ENCODE results near the gene CALM1. TPM values are rescaled to one million over a fixed set of nuclear protein-coding genes. Genes with fewer than 3 reads are reported as not detected.

CALM1 gene
- total RNA-seq, 1 donor from 2014 or later: 362 TPM

- H3K27me3 Mint-ChIP-seq (ENCODE audit: insufficient read depth, low read depth): peaks cover 10% of the 10 kb centered on the region
- Histone ChIP-seq H3K27me3 (no peaks in the 10 kb centered on the region), H3F3A (ENCODE audit: low read depth) (no peaks in the 10 kb centered on the region), H3K9me3 (ENCODE audit: low read depth) (no peaks in the 10 kb centered on the region), H3K36me3 (peaks cover 4% of the 10 kb centered on the region), H3K9ac (no peak overlapping the region), H3K4me3 (no peak overlapping the region), H4K20me1 (ENCODE audit: low read depth) (no peaks in the 10 kb centered on the region), H3K4me1 (no peaks in the 10 kb centered on the region), H2AFZ (replicated peaks) (no peak overlapping the region), H3K79me2 (ENCODE audit: low read depth) (no peaks in the 10 kb centered on the region), H3K4me2 (no peak overlapping the region), H3K27ac (no peak overlapping the region)
- H3K27ac Mint-ChIP-seq: no peak overlapping the region
- DNase-seq (ENCODE audit: low spot score): no peak
- H3K4me1 Mint-ChIP-seq: peaks cover 24% of the 10 kb centered on the region
- H3K36me3 Mint-ChIP-seq: peaks cover 3% of the 10 kb centered on the region
- peaks cover 19% of the 10 kb centered on the region for H3K9me3 Mint-ChIP-seq
- no peak for TF ChIP-seq CTCF (IDR thresholded peaks at IDR 0.05)
- TF ChIP-seq EZH2 (IDR thresholded peaks at IDR 0.05): no peak
- TF ChIP-seq EZH2phosphoT487 (IDR thresholded peaks at IDR 0.05): no peak
- H3K4me3 Mint-ChIP-seq: no peak overlapping the region
Measured at GRCh38 chr14:90449411-90449810, 52.6 kb downstream of the CALM1 start.

- H3K4me3 Mint-ChIP-seq: no peak overlapping the region
- no peak overlapping the region for H3K27ac Mint-ChIP-seq
- Histone ChIP-seq H3K9me3 (ENCODE audit: low read depth) (no peaks in the 10 kb centered on the region), H3K4me2 (no peak overlapping the region), H3K79me2 (ENCODE audit: low read depth) (no peaks in the 10 kb centered on the region), H3F3A (ENCODE audit: low read depth) (peaks cover 6% of the 10 kb centered on the region), H3K9ac (no peak overlapping the region), H2AFZ (replicated peaks) (no peak overlapping the region), H3K4me1 (peaks cover 7% of the 10 kb centered on the region), H3K4me3 (no peak overlapping the region), H3K27me3 (no peaks in the 10 kb centered on the region), H3K36me3 (peaks cover 4% of the 10 kb centered on the region), H3K27ac (no peak overlapping the region), H4K20me1 (ENCODE audit: low read depth) (no peaks in the 10 kb centered on the region)
- DNase-seq (ENCODE audit: low spot score): no peak
- TF ChIP-seq EZH2phosphoT487 (IDR thresholded peaks at IDR 0.05): no peak
- TF ChIP-seq EZH2 (IDR thresholded peaks at IDR 0.05): no peak
- no peak for TF ChIP-seq CTCF (IDR thresholded peaks at IDR 0.05)
- H3K36me3 Mint-ChIP-seq: peaks cover 3% of the 10 kb centered on the region
- H3K27me3 Mint-ChIP-seq (ENCODE audit: insufficient read depth, low read depth): peaks cover 10% of the 10 kb centered on the region
- H3K4me1 Mint-ChIP-seq: peaks cover 30% of the 10 kb centered on the region
- peaks cover 19% of the 10 kb centered on the region for H3K9me3 Mint-ChIP-seq
Measured at GRCh38 chr14:90450151-90450550, 53.3 kb downstream of the CALM1 start.

- H3K4me2 ChIP-seq: no peak overlapping the region
- Mint-ChIP-seq H3K4me3 (no peak overlapping the region), H3K9me3 (peaks cover 16% of the 10 kb centered on the region), H3K27me3 (ENCODE audit: insufficient read depth, low read depth) (peaks cover 10% of the 10 kb centered on the region), H3K36me3 (peaks cover 3% of the 10 kb centered on the region), H3K27ac (no peak overlapping the region), H3K4me1 (peaks cover 35% of the 10 kb centered on the region)
- H3K9ac ChIP-seq: no peak overlapping the region
- no peak overlapping the region for H3K4me3 ChIP-seq
- H4K20me1 ChIP-seq (ENCODE audit: low read depth): no peaks in the 10 kb centered on the region
- TF ChIP-seq EZH2phosphoT487 (IDR thresholded peaks at IDR 0.05) (no peak), EZH2 (IDR thresholded peaks at IDR 0.05) (no peak), CTCF (IDR thresholded peaks at IDR 0.05) (no peak)
- DNase-seq (ENCODE audit: low spot score): no peak
- peaks cover 11% of the 10 kb centered on the region for H3F3A ChIP-seq (ENCODE audit: low read depth)
- peaks cover 11% of the 10 kb centered on the region for H3K4me1 ChIP-seq
- no peaks in the 10 kb centered on the region for H3K9me3 ChIP-seq (ENCODE audit: low read depth)
- H2AFZ ChIP-seq (replicated peaks): no peak overlapping the region
- H3K27ac ChIP-seq: no peak overlapping the region
- H3K27me3 ChIP-seq: no peaks in the 10 kb centered on the region
- H3K36me3 ChIP-seq: no peaks in the 10 kb centered on the region
- no peaks in the 10 kb centered on the region for H3K79me2 ChIP-seq (ENCODE audit: low read depth)
Measured at GRCh38 chr14:90450667-90451066, 53.8 kb downstream of the CALM1 start.
